Renal cortex interstitium (tissue), 15 donors: Measurements from ENCODE around the gene PARK7. TPM values are rescaled to one million over a fixed set of nuclear protein-coding genes. Genes with fewer than 3 reads are reported as not detected.
"Not testable (repeated sequence)": the region's sequence is repeated elsewhere in the genome, so short reads cannot be mapped to it uniquely, and the experiment has no call there.

Experiments used
- DNase-seq, 11 donors: peaks; one replicate each; pipeline ENCODE4 v3.0.0-alpha.2; 2013; ENCODE audit warnings: low read depth in 9 of 11, low spot score in 4 of 11; ENCODE audit errors: extremely low read depth in 1 of 11
- long read RNA-seq, 16 experiments: transcript quantifications; one replicate each; lab custom pipeline, GENCODE V29; 2026
- polyA plus RNA-seq, 3 donors: library from polyadenylated mRNA; unstranded; fragments of 120-200 nt; gene quantifications; one replicate each; pipeline ENCODE4 v1.2.1, GENCODE V29; 2013; ENCODE audit not compliant: insufficient read length in 3 of 3

The PARK7 gene
- 100 to 1,000 TPM; 303 to 345 (median 330) TPM for polyA plus RNA-seq
- long read RNA-seq, donor 1, transcript PARK7-201 (7 exons, 949 nt), result minor isoform, 40 of 102 reads
- long read RNA-seq, donor 1, transcript PARK7-209 (7 exons, 1,088 nt), result major isoform, 51 of 102 reads
- long read RNA-seq, donor 1, partial matches to known transcripts, result 11 of 102 reads
- long read RNA-seq, donor 1, other reads (novel, unspliced or antisense), result 0 of 102 reads
- long read RNA-seq, donor 2, transcript PARK7-201 (7 exons, 949 nt), result minor isoform, 39 of 137 reads
- long read RNA-seq, donor 2, transcript PARK7-209 (7 exons, 1,088 nt), result major isoform, 48 of 137 reads
- long read RNA-seq, donor 2, partial matches to known transcripts, result 49 of 137 reads
- long read RNA-seq, donor 2, other reads (novel, unspliced or antisense), result 0 of 137 reads
- long read RNA-seq, donor 3, transcript PARK7-201 (7 exons, 949 nt), result minor isoform, 82 of 248 reads
- long read RNA-seq, donor 3, transcript PARK7-209 (7 exons, 1,088 nt), result major isoform, 118 of 248 reads
- long read RNA-seq, donor 3, partial matches to known transcripts, result 42 of 248 reads
- long read RNA-seq, donor 3, other reads (novel, unspliced or antisense), result 5 of 248 reads
- long read RNA-seq, donor 4, transcript PARK7-209 (7 exons, 1,088 nt), result major isoform, 73 of 158 reads
- long read RNA-seq, donor 4, transcript PARK7-201 (7 exons, 949 nt), result minor isoform, 59 of 158 reads
- long read RNA-seq, donor 4, partial matches to known transcripts, result 26 of 158 reads
- long read RNA-seq, donor 4, other reads (novel, unspliced or antisense), result 0 of 158 reads
- long read RNA-seq, donor 5, result 0 reads
- long read RNA-seq, donor 6, transcript PARK7-201 (7 exons, 949 nt), result minor isoform, 27 of 115 reads
- long read RNA-seq, donor 6, transcript PARK7-209 (7 exons, 1,088 nt), result major isoform, 37 of 115 reads
- long read RNA-seq, donor 6, partial matches to known transcripts, result 50 of 115 reads
- long read RNA-seq, donor 6, other reads (novel, unspliced or antisense), result 0 of 115 reads
- long read RNA-seq, donor 7, transcript PARK7-201 (7 exons, 949 nt), result major isoform, 88 of 211 reads
- long read RNA-seq, donor 7, transcript PARK7-209 (7 exons, 1,088 nt), result minor isoform, 78 of 211 reads
- long read RNA-seq, donor 7, partial matches to known transcripts, result 34 of 211 reads
- long read RNA-seq, donor 7, other reads (novel, unspliced or antisense), result 9 of 211 reads
- long read RNA-seq, donor 8, transcript PARK7-209 (7 exons, 1,088 nt), result major isoform, 151 of 392 reads
- long read RNA-seq, donor 8, transcript PARK7-201 (7 exons, 949 nt), result minor isoform, 117 of 392 reads
- long read RNA-seq, donor 8, partial matches to known transcripts, result 123 of 392 reads
- long read RNA-seq, donor 8, other reads (novel, unspliced or antisense), result 0 of 392 reads
- long read RNA-seq, donor 9, transcript PARK7-209 (7 exons, 1,088 nt), result major isoform, 73 of 168 reads
- long read RNA-seq, donor 9, transcript PARK7-201 (7 exons, 949 nt), result minor isoform, 58 of 168 reads
- long read RNA-seq, donor 9, partial matches to known transcripts, result 31 of 168 reads
- long read RNA-seq, donor 9, other reads (novel, unspliced or antisense), result 5 of 168 reads
- long read RNA-seq, donor 10, transcript PARK7-209 (7 exons, 1,088 nt), result major isoform, 90 of 189 reads
- long read RNA-seq, donor 10, transcript PARK7-201 (7 exons, 949 nt), result minor isoform, 66 of 189 reads
- long read RNA-seq, donor 10, partial matches to known transcripts, result 32 of 189 reads
- long read RNA-seq, donor 10, other reads (novel, unspliced or antisense), result 0 of 189 reads
- long read RNA-seq, donor 11, transcript PARK7-201 (7 exons, 949 nt), result minor isoform, 36 of 128 reads
- long read RNA-seq, donor 11, transcript PARK7-209 (7 exons, 1,088 nt), result major isoform, 63 of 128 reads
- long read RNA-seq, donor 11, partial matches to known transcripts, result 29 of 128 reads
- long read RNA-seq, donor 11, other reads (novel, unspliced or antisense), result 0 of 128 reads
- long read RNA-seq, donor 12, transcript PARK7-201 (7 exons, 949 nt), result minor isoform, 28 of 76 reads
- long read RNA-seq, donor 12, transcript PARK7-209 (7 exons, 1,088 nt), result major isoform, 37 of 76 reads
- long read RNA-seq, donor 12, partial matches to known transcripts, result 11 of 76 reads
- long read RNA-seq, donor 12, other reads (novel, unspliced or antisense), result 0 of 76 reads
- long read RNA-seq, donor 13, transcript PARK7-209 (7 exons, 1,088 nt), result major isoform, 168 of 322 reads
- long read RNA-seq, donor 13, transcript PARK7-201 (7 exons, 949 nt), result minor isoform, 92 of 322 reads
- long read RNA-seq, donor 13, partial matches to known transcripts, result 60 of 322 reads
- long read RNA-seq, donor 13, other reads (novel, unspliced or antisense), result 0 of 322 reads
- long read RNA-seq, donor 14, transcript PARK7-201 (7 exons, 949 nt), result minor isoform, 73 of 183 reads
- long read RNA-seq, donor 14, transcript PARK7-209 (7 exons, 1,088 nt), result major isoform, 84 of 183 reads
- long read RNA-seq, donor 14, partial matches to known transcripts, result 26 of 183 reads
- long read RNA-seq, donor 14, other reads (novel, unspliced or antisense), result 0 of 183 reads
- long read RNA-seq, donor 15, transcript PARK7-201 (7 exons, 949 nt), result minor isoform, 30 of 87 reads
- long read RNA-seq, donor 15, transcript PARK7-209 (7 exons, 1,088 nt), result major isoform, 34 of 87 reads
- long read RNA-seq, donor 15, partial matches to known transcripts, result 23 of 87 reads
- long read RNA-seq, donor 15, other reads (novel, unspliced or antisense), result 0 of 87 reads
- long read RNA-seq, donor 16, transcript PARK7-209 (7 exons, 1,088 nt), result major isoform, 174 of 387 reads
- long read RNA-seq, donor 16, transcript PARK7-201 (7 exons, 949 nt), result minor isoform, 153 of 387 reads
- long read RNA-seq, donor 16, partial matches to known transcripts, result 54 of 387 reads
- long read RNA-seq, donor 16, other reads (novel, unspliced or antisense), result 0 of 387 reads

GRCh38 chr1:7961216-7962013, at the start of gene PARK7:
TSS of gene PARK7 (plus strand) at chr1:7961711. CDS start at chr1:7962786, 1,075 bp downstream.
- DNase-seq, result peak; percentile 96 to 100 (median 98)

- no peak for DNase-seq
Measured at GRCh38 chr1:7912145-7912544, 49.4 kb upstream of the PARK7 start.

GRCh38 chr1:7912743-7913557, 48.6 kb upstream of the PARK7 start:
- DNase-seq, result no peak

GRCh38 chr1:7915826-7916500, 45.5 kb upstream of the PARK7 start:
- DNase-seq, result no peak

GRCh38 chr1:7916501-7916830, 45.0 kb upstream of the PARK7 start:
- no peak for DNase-seq

GRCh38 chr1:7917971-7918370, 43.5 kb upstream of the PARK7 start:
- DNase-seq, result not testable (repeated sequence)

GRCh38 chr1:7919880-7920279, 41.6 kb upstream of the PARK7 start:
- no peak for DNase-seq

GRCh38 chr1:7921796-7922195, 39.7 kb upstream of the PARK7 start:
- DNase-seq, result no peak

- no peak for DNase-seq
Measured at GRCh38 chr1:7922301-7922700, 39.2 kb upstream of the PARK7 start.

GRCh38 chr1:7927061-7927460, 34.5 kb upstream of the PARK7 start:
- not testable (repeated sequence) for DNase-seq

- no peak for DNase-seq
Measured at GRCh38 chr1:7928247-7928646, 33.3 kb upstream of the PARK7 start.

GRCh38 chr1:7929637-7930036, 31.9 kb upstream of the PARK7 start:
- DNase-seq, result no peak

- no peak for DNase-seq
Measured at GRCh38 chr1:7930645-7931445, 30.7 kb upstream of the PARK7 start.
